Neural cell (in vitro differentiated cells): ENCODE data around the gene AMBN. TPM values are rescaled to one million over a fixed set of nuclear protein-coding genes. Genes with fewer than 3 reads are reported as not detected.

Experiments used
- H2AFZ ChIP-seq: fragments of 200-600, 300-800 bp; sonication (generic), shearing (Covaris generic); 2 replicates; pipeline ENCODE4 v1.6.0; 2014; ENCODE audit warnings: low read depth, mild to moderate bottlenecking, antibody characterized with exemption, low read length, moderate library complexity
- H3F3A ChIP-seq: fragments of 200-600 bp; shearing (Covaris generic); 2 replicates; pipeline ENCODE4 v1.6.1; 2016; ENCODE audit warnings: mild to moderate bottlenecking, moderate library complexity, mixed read lengths, antibody characterized with exemption, low read length; ENCODE audit not compliant: insufficient read depth, poor library complexity, severe bottlenecking
- H3K27ac ChIP-seq: fragments of 200-600, 300-800 bp; sonication (generic), shearing (Covaris generic); 2 replicates; pipeline ENCODE4 v1.5.1; 2014; ENCODE audit warnings: mild to moderate bottlenecking, low read length, moderate library complexity
- H3K27me3 ChIP-seq: fragments of 300-800, 200-600 bp; sonication (generic), shearing (Covaris generic); 2 replicates; pipeline ENCODE4 v1.6.0; 2014; ENCODE audit warnings: mild to moderate bottlenecking, low read depth, low read length, moderate library complexity; ENCODE audit not compliant: insufficient read depth
- H3K36me3 ChIP-seq: fragments of 300-800, 200-600 bp; sonication (generic), shearing (Covaris generic); 2 replicates; pipeline ENCODE4 v1.5.1; 2014; ENCODE audit warnings: mild to moderate bottlenecking, antibody characterized with exemption, low read length, moderate library complexity; ENCODE audit not compliant: insufficient read depth
- H3K4me2 ChIP-seq: fragments of 300-800, 200-600 bp; sonication (generic), shearing (Covaris generic); 2 replicates; pipeline ENCODE4 v1.6.0; 2014; ENCODE audit warnings: mild to moderate bottlenecking, low read length
- H3K4me3 ChIP-seq: fragments of 300-800, 200-600 bp; sonication (generic), shearing (Covaris generic); 2 replicates; pipeline ENCODE4 v1.5.1; 2014; ENCODE audit warnings: mild to moderate bottlenecking, low read length, moderate library complexity
- H3K79me2 ChIP-seq: fragments of 200-600 bp; shearing (Covaris generic); replicated peaks from 2 replicates; pipeline ENCODE4 v1.6.0; 2014; ENCODE audit warnings: mild to moderate bottlenecking, low read length, moderate library complexity; ENCODE audit not compliant: insufficient read depth
- H3K9ac ChIP-seq: fragments of 300-800, 200-600 bp; sonication (generic), shearing (Covaris generic); 2 replicates; pipeline ENCODE4 v1.6.1; 2016; ENCODE audit warnings: mild to moderate bottlenecking, low read length, mixed read lengths
- H3K9me2 ChIP-seq: fragments of 200-600 bp; shearing (Covaris generic); 2 replicates; pipeline ENCODE4 v1.6.1; 2016; ENCODE audit warnings: mild to moderate bottlenecking, low read length, mixed read lengths; ENCODE audit not compliant: insufficient read depth
- H3K9me3 ChIP-seq: fragments of 200-600, 300-800 bp; sonication (generic), shearing (Covaris generic); 2 replicates; pipeline ENCODE4 v1.6.1; 2016; ENCODE audit warnings: mild to moderate bottlenecking, mixed run types, low read length, moderate library complexity, mixed read lengths
- H4K20me1 ChIP-seq: fragments of 200-600 bp; shearing (Covaris generic); 2 replicates; pipeline ENCODE4 v1.6.1; 2016; ENCODE audit warnings: mild to moderate bottlenecking, mixed run types; ENCODE audit not compliant: insufficient read depth
- CTCF ChIP-seq: fragments of 450-650 bp; IDR thresholded peaks from 2 replicates; pipeline ENCODE4 v1.5.1; 2014; ENCODE audit warnings: antibody characterized with exemption, mild to moderate bottlenecking, moderate library complexity; ENCODE audit not compliant: poor library complexity, severe bottlenecking
- EP300 ChIP-seq: fragments of 450-650 bp; conservative IDR thresholded peaks from 2 replicates; pipeline ENCODE4 v1.6.1; 2014; ENCODE audit warnings: antibody characterized with exemption, mild to moderate bottlenecking, moderate library complexity; ENCODE audit not compliant: poor library complexity, severe bottlenecking
- EZH2 ChIP-seq: fragments of 200-600, 300-800 bp; shearing (Covaris generic), sonication (generic); IDR thresholded peaks from 2 replicates; pipeline ENCODE4 v1.6.1; 2014; ENCODE audit warnings: antibody characterized with exemption, low read length, borderline replicate concordance, mild to moderate bottlenecking; ENCODE audit not compliant: insufficient read depth, poor library complexity, severe bottlenecking
- MXI1 ChIP-seq: fragments of 450-650 bp; conservative IDR thresholded peaks from 2 replicates; pipeline ENCODE4 v1.6.1; 2014; ENCODE audit warnings: antibody characterized with exemption, mild to moderate bottlenecking; ENCODE audit not compliant: poor library complexity, severe bottlenecking
- POLR2AphosphoS5 ChIP-seq: IDR thresholded peaks from 2 replicates; pipeline ENCODE4 v1.6.1; 2012
- RAD21 ChIP-seq: fragments of 450-650 bp; conservative IDR thresholded peaks from 2 replicates; pipeline ENCODE4 v1.6.1; 2014; ENCODE audit warnings: antibody characterized with exemption, mild to moderate bottlenecking, moderate library complexity
- REST ChIP-seq: IDR thresholded peaks from 2 replicates; pipeline ENCODE4 v1.6.1; 2012; ENCODE audit warnings: borderline replicate concordance
- SMC3 ChIP-seq: fragments of 450-650 bp; conservative IDR thresholded peaks from 2 replicates; pipeline ENCODE4 v1.6.1; 2014; ENCODE audit warnings: antibody characterized with exemption, mild to moderate bottlenecking, moderate library complexity; ENCODE audit not compliant: poor library complexity
- TAF1 ChIP-seq: IDR thresholded peaks from 2 replicates; pipeline ENCODE4 v1.6.1; 2012; ENCODE audit warnings: low read depth
- polyA plus RNA-seq: library from polyadenylated mRNA; depleted of rRNA; stranded (reverse); fragments of >200 nt; gene quantifications from 2 replicates; pipeline ENCODE4 v1.2.3, GENCODE V29; 2014

AMBN gene
- polyA plus RNA-seq, 1 donor from 2014 or later, result 1.2 TPM

GRCh38 chr4:70570796-70571195, 21.3 kb upstream of the AMBN start:
- no peaks in the 10 kb centered on the region for H3K9me2 ChIP-seq
- H4K20me1 ChIP-seq, result no peaks in the 10 kb centered on the region
- no peak overlapping the region for H2AFZ ChIP-seq
- no peak overlapping the region for H3K4me3 ChIP-seq
- no peak overlapping the region for H3K27ac ChIP-seq
- H3K36me3 ChIP-seq, result no peaks in the 10 kb centered on the region
- H3K9ac ChIP-seq, result no peak overlapping the region
- no peak for TF ChIP-seq RAD21
- no peak for TF ChIP-seq EZH2
- TF ChIP-seq CTCF, result no peak
- no peak for TF ChIP-seq TAF1
- TF ChIP-seq REST, result no peak
- TF ChIP-seq MXI1, result no peak
- TF ChIP-seq POLR2AphosphoS5, result no peak
- no peak for TF ChIP-seq SMC3
- no peak for TF ChIP-seq EP300
- H3K27me3 ChIP-seq, result no peaks in the 10 kb centered on the region
- no peaks in the 10 kb centered on the region for H3F3A ChIP-seq
- H3K79me2 ChIP-seq, result no peaks in the 10 kb centered on the region
- H3K9me3 ChIP-seq, result no peaks in the 10 kb centered on the region
- no peak overlapping the region for H3K4me2 ChIP-seq

GRCh38 chr4:70571772-70572171, 20.3 kb upstream of the AMBN start:
- Histone ChIP-seq H3K9me3 (no peaks in the 10 kb centered on the region), H4K20me1 (no peaks in the 10 kb centered on the region), H3K27ac (no peak overlapping the region), H3K79me2 (no peaks in the 10 kb centered on the region), H3K27me3 (no peaks in the 10 kb centered on the region), H3K4me2 (no peak overlapping the region), H3K9me2 (no peaks in the 10 kb centered on the region), H2AFZ (no peak overlapping the region), H3K4me3 (no peak overlapping the region), H3K36me3 (no peaks in the 10 kb centered on the region), H3K9ac (no peak overlapping the region), H3F3A (no peaks in the 10 kb centered on the region)
- TF ChIP-seq EP300 (no peak), RAD21 (no peak), REST (no peak), EZH2 (no peak), POLR2AphosphoS5 (no peak), TAF1 (no peak), SMC3 (no peak), CTCF (no peak), MXI1 (no peak)
